Activated CD4-positive, alpha-beta memory T cell treated with anti-CD3 and anti-CD28 coated beads, Interleukin-2, amount 10 ng/mL, durations not matched to agents 7 days and 5 days (primary cell): ENCODE results near the gene RRM1. TPM values are rescaled to one million over a fixed set of nuclear protein-coding genes. Genes with fewer than 3 reads are reported as not detected.

Experiments
- CTCF ChIA-PET: fragments of 350-600 bp; sonication (Branson Sonifier 250); formaldehyde crosslinking; loops from one replicate; lab custom pipeline; 2021; ENCODE audit warnings: antibody characterized with exemption, inconsistent platforms; lab: Charles Lee
- POLR2A ChIA-PET: fragments of 350-600 bp; sonication (Branson Sonifier 250); formaldehyde crosslinking; loops from one replicate; lab custom pipeline; 2021; ENCODE audit warnings: antibody characterized with exemption; lab: Charles Lee
- DNase-seq: peaks from one replicate; pipeline ENCODE4 v3.0.0-alpha.2; 2020
- H3K27ac Mint-ChIP-seq: one replicate; pipeline ENCODE4 v1.8.0; 2021; ENCODE audit warnings: mild to moderate bottlenecking, mixed read lengths
- H3K27me3 Mint-ChIP-seq: one replicate; pipeline ENCODE4 v1.8.0; 2021; ENCODE audit warnings: mixed read lengths
- H3K36me3 Mint-ChIP-seq: one replicate; pipeline ENCODE4 v1.8.0; 2021; ENCODE audit warnings: low read depth, mixed read lengths
- H3K4me1 Mint-ChIP-seq: one replicate; pipeline ENCODE4 v1.8.0; 2021; ENCODE audit warnings: mixed read lengths
- H3K4me3 Mint-ChIP-seq: one replicate; pipeline ENCODE4 v1.8.0; 2021; ENCODE audit warnings: mild to moderate bottlenecking, mixed read lengths
- H3K9me3 Mint-ChIP-seq: one replicate; pipeline ENCODE4 v1.8.0; 2021; ENCODE audit warnings: mixed read lengths
- total RNA-seq, 2 experiments: library from RNA; stranded (reverse); gene quantifications; one replicate each; pipeline ENCODE4 v1.2.3, GENCODE V29; 2021

Gene RRM1
- total RNA-seq, 2 experiments from 2014 or later, result 156 to 161 TPM

GRCh38 chr11:4183410-4184057, 88.9 kb downstream of the RRM1 start:
- H3K4me3 Mint-ChIP-seq, result no peak overlapping the region
- ChIA-PET POLR2A (no interaction called here), CTCF (interaction anchor here (0.9 kb wide), 1 partner anchor 209 kb away, joined by 3 read pairs; no protein-coding TSS in a partner anchor)
- no peak for DNase-seq
- H3K36me3 Mint-ChIP-seq, result no peaks in the 10 kb centered on the region
- peaks cover 26% of the 10 kb centered on the region for H3K4me1 Mint-ChIP-seq
- H3K27ac Mint-ChIP-seq, result no peak overlapping the region
- no peaks in the 10 kb centered on the region for H3K9me3 Mint-ChIP-seq
- peaks cover 6% of the 10 kb centered on the region for H3K27me3 Mint-ChIP-seq

DNA sequence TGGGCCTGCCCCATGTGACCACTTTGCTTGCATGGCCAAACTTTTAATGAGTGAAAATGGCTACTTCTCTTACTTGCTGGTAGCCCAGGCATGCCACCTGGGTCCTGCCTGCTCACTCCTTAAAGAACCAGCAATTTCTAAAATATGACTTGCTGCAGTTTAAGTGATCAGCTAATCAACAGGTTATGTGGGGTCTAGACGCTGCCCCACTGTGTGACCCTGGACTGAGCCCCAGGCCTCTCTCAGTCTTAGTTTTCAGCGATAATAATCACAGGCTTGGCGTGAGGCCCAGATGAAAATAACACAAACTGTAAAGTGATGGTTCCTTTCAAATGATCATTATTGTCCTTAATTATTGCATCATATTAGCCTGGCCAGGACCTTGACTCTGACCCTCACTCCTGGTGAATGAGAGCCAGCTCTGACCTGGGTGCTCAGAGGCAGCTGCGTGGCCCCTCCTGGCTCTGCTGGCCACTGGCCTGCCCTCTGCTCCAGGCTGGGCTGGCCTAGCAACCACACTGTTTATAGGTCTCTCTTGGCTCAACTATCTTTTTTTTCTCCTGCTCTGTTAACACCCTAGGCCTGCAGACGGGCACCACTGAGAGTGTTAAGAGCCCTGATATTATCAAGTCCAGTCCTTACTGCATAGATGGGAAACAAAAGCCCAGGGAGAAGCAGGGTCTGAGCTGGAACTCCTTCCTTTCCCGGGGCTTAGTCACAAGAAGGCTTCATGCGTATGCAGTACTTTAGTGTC, 89.7 kb downstream of the RRM1 start:
- CTCF ChIA-PET, result interaction anchor here (0.9 to 4.8 kb wide), 3 partner anchors 208 to 452 kb away, joined by 3 to 125 read pairs (median 3); partner anchors contain the start of gene OR52M1
- Mint-ChIP-seq H3K4me3 (no peak overlapping the region), H3K27me3 (peaks cover 6% of the 10 kb centered on the region), H3K36me3 (no peaks in the 10 kb centered on the region), H3K4me1 (peaks cover 26% of the 10 kb centered on the region), H3K9me3 (no peaks in the 10 kb centered on the region), H3K27ac (no peak overlapping the region)
- no peak for DNase-seq
- POLR2A ChIA-PET, result no interaction called here

DNA sequence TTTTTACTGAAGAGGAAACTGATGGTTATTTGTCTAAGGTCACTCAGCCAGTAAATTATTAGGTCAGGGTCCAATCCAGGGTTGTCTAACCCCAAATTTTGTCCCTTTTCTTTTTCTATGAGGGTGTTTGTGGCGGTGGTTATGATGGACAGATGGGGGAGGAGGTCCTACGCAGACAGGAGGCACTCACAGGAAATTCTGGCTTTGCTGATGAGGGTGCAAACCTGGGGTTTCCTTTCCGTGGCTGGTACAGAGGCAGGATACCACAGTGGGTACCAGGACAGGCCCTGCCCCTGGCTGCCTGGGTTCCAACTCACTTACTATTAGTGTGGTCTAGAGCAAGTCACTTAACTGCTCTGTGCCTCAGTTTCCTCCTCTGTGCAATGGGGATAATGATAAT, 91.0 kb downstream of the RRM1 start:
- peaks cover 6% of the 10 kb centered on the region for H3K27me3 Mint-ChIP-seq
- no peak overlapping the region for H3K27ac Mint-ChIP-seq
- no peaks in the 10 kb centered on the region for H3K9me3 Mint-ChIP-seq
- H3K4me1 Mint-ChIP-seq, result peaks cover 26% of the 10 kb centered on the region
- ChIA-PET POLR2A (no interaction called here), CTCF (interaction anchor here (0.9 to 4.8 kb wide), 5 partner anchors 7 to 451 kb away, joined by 3 to 125 read pairs (median 15); partner anchors contain the start of gene OR52M1)
- no peaks in the 10 kb centered on the region for H3K36me3 Mint-ChIP-seq
- no peak overlapping the region for H3K4me3 Mint-ChIP-seq
- peak; percentile 54 for DNase-seq

DNA sequence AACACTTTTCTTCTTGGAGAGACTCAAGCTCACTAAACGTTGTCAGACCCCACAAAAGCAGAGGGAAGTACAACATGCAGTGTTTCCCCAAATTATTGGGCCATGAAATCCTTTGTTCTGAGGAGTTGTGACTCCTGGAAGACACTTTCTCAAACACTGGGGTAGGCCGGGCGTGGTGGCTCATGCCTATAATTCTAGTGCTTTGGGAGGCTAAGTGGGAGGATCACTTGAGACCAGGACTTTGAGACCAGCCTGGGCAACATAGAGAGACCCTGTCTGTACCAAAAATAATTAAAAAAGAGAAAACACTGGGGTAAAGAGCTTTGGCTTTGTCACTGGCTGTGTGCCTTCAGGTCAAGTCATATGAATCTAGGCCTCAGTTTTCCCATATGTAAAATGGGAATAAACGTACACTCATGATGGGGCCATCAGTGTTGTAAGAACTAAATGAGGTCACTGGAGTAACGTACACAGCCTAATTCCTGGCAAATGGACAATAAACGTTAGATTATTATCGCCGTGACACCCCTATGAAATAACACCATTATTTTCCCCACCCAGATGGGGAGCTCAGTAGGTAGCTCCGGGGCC, 92.0 kb downstream of the RRM1 start:
- ChIA-PET CTCF (interaction anchor here (0.7 to 4.8 kb wide), 37 partner anchors 8 to 581 kb away, joined by 3 to 125 read pairs (median 5); partner anchors contain the start of genes OR51D1, OR52M1, TRIM21 and TRIM68), POLR2A (interaction anchor here (0.9 kb wide), 1 partner anchor 29 kb away, joined by 4 read pairs; no protein-coding TSS in a partner anchor)
- H3K4me3 Mint-ChIP-seq, result peak overlapping the region; percentile 77
- peaks cover 6% of the 10 kb centered on the region for H3K27me3 Mint-ChIP-seq
- H3K4me1 Mint-ChIP-seq, result peaks cover 26% of the 10 kb centered on the region
- H3K36me3 Mint-ChIP-seq, result no peaks in the 10 kb centered on the region
- no peak overlapping the region for H3K27ac Mint-ChIP-seq
- no peak for DNase-seq
- H3K9me3 Mint-ChIP-seq, result no peaks in the 10 kb centered on the region

DNA sequence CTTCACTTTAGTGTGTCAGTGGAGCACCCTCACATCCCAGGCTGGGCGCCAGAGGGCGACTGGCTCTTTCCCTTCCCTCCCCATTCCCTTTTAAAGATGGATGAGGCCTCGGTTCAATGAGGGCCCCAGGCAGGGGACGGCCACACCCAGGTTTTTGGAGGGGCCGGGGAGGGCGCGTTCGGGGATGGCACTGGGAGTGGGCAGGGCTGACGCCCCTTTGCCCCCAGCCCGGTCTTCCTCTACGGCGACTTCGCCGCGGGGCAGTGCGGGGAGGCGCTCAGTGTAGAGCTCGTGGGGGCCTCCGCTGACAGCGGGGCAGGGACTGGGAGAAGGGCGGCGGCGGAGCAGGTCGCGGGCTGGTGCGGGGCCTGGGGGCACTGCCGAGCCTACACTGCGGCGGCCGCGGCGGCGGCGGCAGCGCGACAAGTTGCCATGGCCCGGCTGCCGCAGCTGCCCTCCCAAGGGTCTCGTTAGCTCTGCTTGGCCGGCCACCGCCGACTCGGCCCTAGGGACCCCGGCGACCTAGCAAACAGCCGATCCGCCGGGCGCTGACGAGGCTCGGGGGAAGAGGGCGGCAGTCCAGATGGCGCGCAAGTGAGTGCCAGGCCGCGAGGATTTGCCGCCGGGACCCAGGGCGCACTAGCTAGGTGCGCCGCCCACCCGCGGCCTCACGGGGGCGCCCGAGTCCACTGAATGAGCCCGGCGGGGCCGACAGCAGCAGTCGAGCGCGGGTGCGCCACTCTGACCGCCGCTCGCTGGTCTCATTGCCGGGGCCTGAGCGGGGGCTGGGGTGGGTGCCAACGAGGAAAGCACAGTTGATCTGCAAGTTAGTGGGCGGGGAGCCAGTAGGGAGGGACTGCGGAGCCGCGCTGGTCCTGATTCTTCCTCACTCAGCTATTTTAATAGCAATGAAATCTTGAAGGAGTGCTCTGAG, 92.7 kb downstream of the RRM1 start:
- DNase-seq, result peak; percentile 89
- Mint-ChIP-seq H3K4me1 (peaks cover 26% of the 10 kb centered on the region), H3K36me3 (no peaks in the 10 kb centered on the region), H3K27ac (no peak overlapping the region), H3K27me3 (peaks cover 6% of the 10 kb centered on the region), H3K4me3 (peak overlapping the region; percentile 77), H3K9me3 (no peaks in the 10 kb centered on the region)
- ChIA-PET POLR2A (interaction anchor here (0.9 to 1.5 kb wide), 2 partner anchors 28 to 206 kb away, joined by 3 to 4 read pairs; partner anchors contain the start of gene TRIM21), CTCF (interaction anchor here (0.6 to 4.8 kb wide), 52 partner anchors 9 to 580 kb away, joined by 3 to 125 read pairs (median 4); partner anchors contain the start of genes OR51D1, OR52K1, OR52M1 and TRIM21)

Other genes with a start within 250 kb of the RRM1 start
- 100 to 1,000 TPM; 111 to 113 TPM for gene STIM1, start 239.1 kb upstream of the RRM1 start, total RNA-seq